ENCODE data around the gene LYRM4.
A peak's percentile ranks its signal among the peaks of the same experiment; 100 is the strongest.

The LYRM4 gene

DNA sequence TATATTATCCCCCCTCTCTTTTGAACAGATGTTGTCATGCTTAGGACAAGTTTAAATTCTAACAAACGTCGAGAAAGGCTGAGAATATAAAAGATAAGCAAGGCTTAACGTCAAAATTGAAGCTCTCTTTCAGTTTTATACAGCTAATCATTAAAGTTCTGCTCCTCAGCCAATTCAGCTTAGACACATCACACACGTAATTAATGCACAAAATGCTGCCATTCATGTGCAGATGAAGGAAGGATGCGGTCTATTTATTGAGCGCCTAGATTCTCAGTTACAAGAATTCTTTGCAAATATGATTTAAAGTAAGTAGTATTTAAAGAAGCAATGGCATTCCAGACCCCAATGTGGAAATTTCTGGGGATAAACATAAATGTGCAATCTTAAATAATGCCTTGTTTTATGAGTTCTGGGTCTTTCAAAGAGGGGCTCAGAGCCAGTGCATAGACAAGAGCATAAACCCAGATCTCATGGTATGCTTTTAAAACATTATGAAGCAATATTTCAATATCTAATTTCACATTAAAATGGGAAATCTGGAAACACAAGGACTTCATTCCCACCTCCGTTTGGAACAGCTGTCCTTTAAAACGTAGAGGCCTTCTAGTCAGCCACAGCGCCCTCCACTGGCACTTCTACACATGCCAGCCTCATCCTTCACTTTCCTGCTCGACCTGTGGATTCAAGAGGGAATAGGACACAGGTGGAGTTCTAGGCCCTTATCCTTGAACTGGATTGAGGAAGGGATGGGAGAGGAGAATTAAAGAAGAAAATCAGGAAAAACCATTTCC lies 85.8 kb downstream of the LYRM4 start:
- peak in 3 of 58 donors; percentile 17 to 23 (median 21) for DNase-seq

DNA sequence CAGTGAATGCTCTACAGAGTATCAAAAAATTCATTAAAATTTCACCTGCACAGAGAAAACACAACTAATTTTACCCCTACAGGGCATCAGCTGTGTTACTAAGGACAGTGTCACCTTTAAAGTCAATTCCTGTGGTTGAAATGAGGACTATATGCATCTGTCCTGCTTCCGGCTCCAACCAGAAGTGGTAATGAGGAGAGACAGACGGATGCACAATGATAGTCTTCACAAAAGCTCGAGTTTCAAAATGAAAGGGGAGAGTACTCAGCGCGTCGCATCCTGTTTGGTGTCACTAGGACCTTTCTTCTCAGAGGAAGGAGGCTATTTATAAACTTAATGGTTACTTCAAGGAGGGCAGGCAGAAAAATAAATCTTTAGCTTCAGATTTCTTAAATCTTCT lies 86.5 kb downstream of the LYRM4 start:
- DNase-seq: peak in 4 of 58 donors; percentile 11 to 19 (median 16)

DNA sequence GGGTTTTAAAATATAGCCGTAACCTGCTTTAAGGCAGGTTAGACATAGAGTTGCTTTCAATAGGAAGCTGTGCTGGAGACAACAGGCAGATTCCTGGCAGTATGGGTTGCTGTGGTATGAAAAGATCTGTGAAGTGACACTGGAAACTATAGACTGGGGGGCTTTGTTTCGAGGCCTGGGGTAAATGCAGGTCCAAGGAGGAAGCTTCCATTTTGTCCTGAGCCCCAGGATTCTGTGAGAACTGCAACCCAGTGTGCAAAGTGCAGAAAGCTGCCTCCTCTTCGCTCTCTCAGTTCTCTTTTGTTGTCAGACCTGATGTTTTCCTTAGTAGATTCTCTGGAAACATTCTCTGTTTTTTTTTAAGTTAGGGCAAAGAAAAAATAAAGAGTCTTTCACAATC lies 86.9 kb downstream of the LYRM4 start:
- DNase-seq: no peak

- DNase-seq: no peak
These were observed 87.8 kb downstream of the LYRM4 start for GRCh38 chr6:5172897-5173474.

DNA sequence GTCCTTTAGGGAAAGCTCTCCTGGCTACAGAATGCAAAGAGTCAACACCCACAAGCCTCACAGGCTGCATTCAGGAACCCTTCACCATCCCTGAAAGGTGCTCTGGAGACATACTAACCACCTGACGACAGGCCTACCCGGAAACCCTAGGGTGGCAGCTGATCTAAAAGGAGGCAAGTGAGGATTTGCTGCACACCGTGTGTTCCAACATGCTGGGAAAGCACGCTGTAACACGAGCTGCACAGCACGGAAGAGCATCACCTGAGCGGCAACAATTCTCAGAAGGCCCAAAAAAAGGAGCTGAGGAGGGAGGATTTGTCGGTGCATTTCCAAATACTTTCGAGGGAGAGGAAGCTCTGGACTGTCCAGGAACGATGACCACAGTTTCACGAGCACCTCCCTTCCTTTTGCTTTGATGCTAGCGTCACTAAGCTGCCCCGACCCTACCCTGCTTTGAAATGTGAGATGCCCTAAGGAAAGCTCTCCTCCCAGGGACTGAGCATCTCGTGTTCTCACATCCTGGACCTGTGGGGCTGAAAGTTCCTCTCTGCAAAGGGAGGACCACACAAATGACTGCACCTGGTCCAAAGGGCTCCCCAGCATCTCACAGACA lies 88.6 kb downstream of the LYRM4 start:
- DNase-seq: no peak

DNA sequence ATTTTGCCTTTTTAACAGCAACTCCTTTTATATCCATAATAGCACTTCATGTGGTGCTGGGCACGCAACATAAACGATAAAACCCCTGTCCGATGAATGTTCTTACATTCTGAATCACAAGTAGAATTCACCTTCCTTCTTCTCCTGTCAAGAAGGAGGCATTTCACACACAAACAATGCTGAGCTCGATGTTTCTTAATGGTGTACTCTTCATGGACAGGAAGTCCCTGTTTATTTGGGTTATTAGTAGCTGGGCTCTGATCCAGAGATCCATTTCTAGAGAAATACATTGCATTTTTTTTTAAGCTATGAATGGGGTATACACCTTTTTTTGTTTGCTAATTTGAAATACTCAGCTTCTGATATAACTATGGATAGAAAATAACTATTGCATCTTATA lies 93.2 kb downstream of the LYRM4 start:
- DNase-seq: no peak

- DNase-seq: no peak
These were observed 96.7 kb downstream of the LYRM4 start for GRCh38 chr6:5164092-5164491.

DNA sequence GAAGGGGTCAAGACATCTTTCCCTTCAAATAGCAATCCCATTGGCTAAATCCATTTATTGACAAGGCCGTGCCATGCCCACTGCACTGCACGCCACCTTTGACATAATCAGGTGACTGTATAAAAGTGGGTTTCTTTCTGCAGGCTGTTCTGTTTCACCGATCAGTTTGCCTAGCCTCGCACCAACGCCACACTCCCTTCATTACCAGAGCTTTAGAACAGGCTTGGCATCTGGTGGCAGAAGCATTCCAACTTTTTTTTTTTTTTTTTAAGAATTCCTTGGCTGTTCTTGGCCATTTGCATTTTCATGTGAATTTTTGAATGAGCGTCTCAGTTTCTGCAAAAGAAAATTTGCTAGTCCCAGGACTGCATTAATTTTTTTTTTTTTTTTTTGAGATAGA lies 97.5 kb downstream of the LYRM4 start:
- peak in 5 of 58 donors; percentile 13 to 28 (median 18) for DNase-seq

DNA sequence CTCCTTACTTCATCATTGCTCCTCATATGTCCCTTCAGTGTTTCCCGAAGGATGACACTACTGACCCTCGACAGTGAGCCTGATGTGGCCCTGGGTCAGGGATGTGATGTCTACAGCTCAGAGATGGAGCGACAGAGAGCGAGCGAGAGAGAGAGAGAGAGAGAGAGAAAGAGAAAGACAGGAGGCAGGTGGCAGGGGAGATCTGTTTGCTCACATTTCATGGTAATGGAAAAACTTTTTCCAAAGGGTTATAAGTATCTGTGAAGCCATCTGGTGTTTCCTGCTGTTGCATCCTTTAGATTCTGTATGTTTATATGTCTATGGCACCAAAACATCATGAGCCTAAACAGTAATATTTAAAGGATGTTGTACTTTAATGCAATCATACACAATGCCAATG lies 98.4 kb downstream of the LYRM4 start:
- DNase-seq: no peak

GRCh38 chr6:5160206-5160605 lies 100.5 kb downstream of the LYRM4 start:
- no peak for DNase-seq

DNA sequence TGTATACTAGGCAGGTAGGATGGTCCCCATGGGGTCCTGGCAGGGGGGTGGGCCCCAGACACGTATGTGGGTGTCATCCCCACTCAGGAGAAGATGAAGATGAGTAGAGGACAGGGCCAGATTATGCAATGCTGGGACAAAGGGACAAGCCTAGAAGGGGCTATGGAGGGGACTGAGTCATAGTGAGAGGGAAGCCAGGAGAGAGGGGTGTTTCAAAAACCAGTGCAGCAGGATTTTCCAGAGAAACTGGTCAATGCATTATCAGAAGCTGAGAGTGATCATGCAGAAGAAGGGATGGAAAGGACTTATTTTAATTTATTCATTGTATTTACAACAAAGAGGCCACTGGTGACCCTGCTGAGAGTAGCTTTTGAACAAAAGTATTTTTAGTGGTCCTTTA lies 101.6 kb downstream of the LYRM4 start:
- DNase-seq: no peak

- no peak for DNase-seq
These were observed 102.6 kb downstream of the LYRM4 start for GRCh38 chr6:5158180-5158579.

- DNase-seq: peak in 1 of 58 donors; percentile 33
These were observed 103.1 kb downstream of the LYRM4 start for GRCh38 chr6:5157621-5158138.

DNA sequence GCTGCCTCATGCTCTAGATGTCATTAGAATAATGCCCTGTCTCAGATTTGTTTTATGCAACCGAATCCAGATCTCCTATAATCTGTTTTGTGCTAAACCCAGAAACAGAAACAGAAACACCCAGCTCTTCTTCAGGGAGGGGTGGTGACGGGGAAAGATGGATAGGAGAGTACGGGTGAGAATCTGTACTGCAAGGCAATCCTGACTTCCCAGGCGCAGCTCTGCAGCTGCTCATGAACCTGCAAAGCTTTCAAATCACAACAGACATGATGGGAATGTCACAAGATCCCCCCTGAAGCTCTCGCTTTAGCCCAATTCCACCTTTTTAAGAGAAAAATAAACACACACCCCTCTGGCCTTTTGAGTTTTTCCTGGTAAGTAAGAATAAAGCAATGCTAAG lies 104.1 kb downstream of the LYRM4 start:
- peak in 1 of 58 donors; percentile 8 for DNase-seq

- no peak for DNase-seq
These were observed 104.8 kb downstream of the LYRM4 start for GRCh38 chr6:5155906-5156305.

DNA sequence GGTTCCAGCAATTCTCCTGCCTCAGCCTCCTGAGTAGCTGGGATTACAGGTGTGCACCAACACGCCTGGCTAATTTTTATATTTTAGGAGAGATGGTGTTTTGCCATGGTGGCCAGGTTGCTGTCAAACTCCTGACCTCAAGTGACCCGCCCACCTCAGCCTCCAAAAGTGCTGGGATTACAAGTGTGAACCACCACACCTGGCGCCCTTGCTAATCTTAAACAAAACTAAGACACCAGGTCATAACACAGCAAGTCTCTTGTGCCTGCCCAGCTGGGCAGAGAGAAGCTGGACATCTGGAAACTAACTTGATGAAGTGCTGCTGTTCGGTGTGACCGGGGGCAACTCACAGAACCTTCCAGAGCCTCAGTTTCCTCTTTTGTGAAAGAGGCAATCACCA lies 107.6 kb downstream of the LYRM4 start:
- DNase-seq: no peak

GRCh38 chr6:5152460-5152859 lies 108.3 kb downstream of the LYRM4 start:
- peak in 2 of 58 donors; percentile 15 to 24 for DNase-seq

GRCh38 chr6:5151955-5152401 lies 108.8 kb downstream of the LYRM4 start:
- peak in 39 of 58 donors; percentile 19 to 86 (median 44) for DNase-seq

DNA sequence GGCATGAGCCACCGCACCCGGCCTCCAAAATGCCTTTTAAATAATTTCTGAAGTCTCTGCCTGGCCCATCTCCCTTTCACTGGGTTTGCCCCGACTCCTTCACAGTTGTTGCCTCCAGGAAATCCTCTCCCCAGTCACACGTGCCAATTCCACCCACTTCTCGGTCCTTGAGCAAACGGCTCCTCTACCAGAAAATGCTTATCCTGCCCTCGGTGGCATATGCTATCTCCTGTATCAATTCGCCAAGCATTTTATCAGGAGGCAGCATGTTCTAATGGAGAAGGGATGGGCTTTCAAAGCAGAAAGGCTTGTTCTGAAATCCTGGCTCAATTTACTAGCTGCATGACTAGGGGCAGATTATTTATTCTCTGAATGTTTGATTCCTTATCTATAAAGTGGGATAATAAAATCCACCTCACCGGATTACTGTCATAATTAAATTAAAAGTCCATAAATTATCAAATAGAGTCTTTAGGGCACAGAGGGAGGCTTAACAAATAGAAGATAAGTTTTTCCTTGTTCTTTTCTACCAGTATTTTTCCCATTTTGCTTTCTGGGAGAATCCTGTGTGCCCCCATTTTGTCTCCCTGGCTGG lies 109.3 kb downstream of the LYRM4 start:
- no peak for DNase-seq

- DNase-seq: no peak
These were observed 110.1 kb downstream of the LYRM4 start for GRCh38 chr6:5150551-5151075.

DNA sequence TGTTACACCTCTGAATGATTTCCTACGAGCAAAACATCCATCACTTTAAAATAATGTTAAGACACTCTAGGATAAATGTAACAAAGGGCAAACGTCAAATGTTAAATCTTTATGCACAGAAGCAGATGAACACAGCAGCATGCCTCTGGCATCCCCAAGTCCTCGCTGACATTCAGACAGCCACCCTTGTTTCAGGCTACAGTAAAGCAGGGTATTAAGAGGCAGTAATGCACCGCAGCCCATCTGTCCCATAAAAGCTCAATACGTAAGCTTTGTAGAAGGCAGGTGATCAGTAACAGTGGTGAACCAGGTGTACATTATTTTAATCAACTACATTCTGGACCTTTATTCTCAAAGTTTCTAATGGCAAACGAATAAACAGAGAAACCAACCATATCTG lies 110.9 kb downstream of the LYRM4 start:
- DNase-seq: no peak

Measured in anterior cingulate cortex (tissue), 58 donors.